Tongue (tissue), 2 donors: ENCODE measurements around the gene SGTA. TPM values are rescaled to one million over a fixed set of nuclear protein-coding genes. Genes with fewer than 3 reads are reported as not detected.
"Not testable (repeated sequence)": the region's sequence is repeated elsewhere in the genome, so short reads cannot be mapped to it uniquely, and the experiment has no call there.

ENCODE experiments used
- DNase-seq: peaks from one replicate; pipeline ENCODE4 v3.0.0-alpha.2; 2015
- total RNA-seq: library from RNA; depleted of rRNA; stranded (reverse); fragments of >200 nt; gene quantifications from one replicate; pipeline ENCODE4 v1.2.3, GENCODE V29; 2014

Gene SGTA
- total RNA-seq, 1 donor from 2014 or later: 49.7 TPM

- not testable (repeated sequence) for DNase-seq
Measured at GRCh38 chr19:2713170-2713569, 69.9 kb downstream of the SGTA start.

GRCh38 chr19:2711875-2712205 lies 71.2 kb downstream of the SGTA start:
- DNase-seq: no peak

GRCh38 chr19:2711172-2711874 lies 71.8 kb downstream of the SGTA start:
- no peak for DNase-seq

- no peak for DNase-seq
Measured at GRCh38 chr19:2706251-2706650, 76.8 kb downstream of the SGTA start.

Other genes with a start within 250 kb of the SGTA start
- 3.2 TPM for gene GNG7, start 80.6 kb downstream of the SGTA start, total RNA-seq
- 2.7 TPM for gene DIRAS1, start 61.9 kb downstream of the SGTA start, total RNA-seq
- gene SLC39A3, start 43.3 kb downstream of the SGTA start, total RNA-seq: 10.8 TPM
- 101 TPM for gene THOP1, start 2.2 kb upstream of the SGTA start, total RNA-seq
- 9.8 TPM for gene ZNF554, start 36.6 kb upstream of the SGTA start, total RNA-seq
- 24.4 TPM for gene ZNF555, start 58.2 kb upstream of the SGTA start, total RNA-seq
- 69.1 TPM for gene ZNF556, start 84.1 kb upstream of the SGTA start, total RNA-seq
- gene ZNF57, start 117.7 kb upstream of the SGTA start, total RNA-seq: 7.4 TPM
- gene ZNF77, start 161.7 kb upstream of the SGTA start, total RNA-seq: 5.2 TPM
- gene TLE6, start 194.3 kb upstream of the SGTA start, total RNA-seq: 0.82 TPM
- 52.7 TPM for gene TLE2, start 246.0 kb upstream of the SGTA start, total RNA-seq